Mesothelial cell of epicardium (in vitro differentiated cells): ENCODE results near the gene CDKL4. TPM values are rescaled to one million over a fixed set of nuclear protein-coding genes. Genes with fewer than 3 reads are reported as not detected.

ENCODE experiments used
- DNase-seq, 2 experiments: peaks; one replicate each; pipeline ENCODE4 v3.0.0; 2021; ENCODE audit warnings: low spot score in 2 of 2; ENCODE audit not compliant: unreplicated experiment in 2 of 2
- H3K27ac Mint-ChIP-seq: 2 replicates; pipeline ENCODE4 v1.8.0; 2021; ENCODE audit warnings: mixed read lengths
- H3K27me3 Mint-ChIP-seq: 2 replicates; pipeline ENCODE4 v1.8.0; 2021; ENCODE audit warnings: low read depth, mixed read lengths
- H3K36me3 Mint-ChIP-seq: 2 replicates; pipeline ENCODE4 v1.8.0; 2021; ENCODE audit warnings: mixed read lengths
- H3K4me1 Mint-ChIP-seq: 2 replicates; pipeline ENCODE4 v1.8.0; 2021; ENCODE audit warnings: mixed read lengths
- H3K4me3 Mint-ChIP-seq: 2 replicates; pipeline ENCODE4 v1.8.0; 2021; ENCODE audit warnings: mild to moderate bottlenecking, moderate library complexity, mixed read lengths
- H3K9me3 Mint-ChIP-seq: 2 replicates; pipeline ENCODE4 v1.8.0; 2021; ENCODE audit warnings: mixed read lengths
- CTCF ChIP-seq: fragments of 200-600 bp; sonication (generic); IDR thresholded peaks from one replicate; pipeline ENCODE4 v1.5.0; 2021; ENCODE audit warnings: antibody characterized with exemption; ENCODE audit not compliant: unreplicated experiment
- total RNA-seq: library from RNA; stranded (reverse); gene quantifications from 3 replicates; pipeline ENCODE4 v1.2.1, GENCODE V29; 2021

Gene CDKL4
- total RNA-seq, 1 donor from 2014 or later, result 1.5 TPM

- no peaks in the 10 kb centered on the region for H3K27me3 Mint-ChIP-seq
- no peaks in the 10 kb centered on the region for H3K4me1 Mint-ChIP-seq
- H3K9me3 Mint-ChIP-seq, result no peaks in the 10 kb centered on the region
- H3K27ac Mint-ChIP-seq, result no peak overlapping the region
- no peak overlapping the region for H3K4me3 Mint-ChIP-seq
- no peak for TF ChIP-seq CTCF
- no peaks in the 10 kb centered on the region for H3K36me3 Mint-ChIP-seq
- no peak for DNase-seq
These were observed 110.4 kb downstream of the CDKL4 start for GRCh38 chr2:39133215-39133851.

GRCh38 chr2:39128919-39129391, 114.8 kb downstream of the CDKL4 start:
- TF ChIP-seq CTCF, result no peak
- DNase-seq, result no peak
- no peaks in the 10 kb centered on the region for H3K36me3 Mint-ChIP-seq
- peaks cover 15% of the 10 kb centered on the region for H3K4me1 Mint-ChIP-seq
- H3K27me3 Mint-ChIP-seq, result no peaks in the 10 kb centered on the region
- H3K9me3 Mint-ChIP-seq, result no peaks in the 10 kb centered on the region
- no peak overlapping the region for H3K27ac Mint-ChIP-seq
- H3K4me3 Mint-ChIP-seq, result no peak overlapping the region

GRCh38 chr2:39127973-39128372, 115.8 kb downstream of the CDKL4 start:
- DNase-seq, result no peak
- no peak for TF ChIP-seq CTCF
- H3K4me1 Mint-ChIP-seq, result peaks cover 23% of the 10 kb centered on the region
- no peak overlapping the region for H3K27ac Mint-ChIP-seq
- H3K27me3 Mint-ChIP-seq, result no peaks in the 10 kb centered on the region
- H3K4me3 Mint-ChIP-seq, result no peak overlapping the region
- no peaks in the 10 kb centered on the region for H3K9me3 Mint-ChIP-seq
- H3K36me3 Mint-ChIP-seq, result no peaks in the 10 kb centered on the region

Other genes starting within 250 kb of the CDKL4 start
- 47.6 to 54.5 TPM (median 53.0 TPM) in 3 replicates for gene SOS1, start 122.9 kb downstream of the CDKL4 start, total RNA-seq
- 77.8 to 78.4 TPM (median 78.0 TPM) in 3 replicates for gene MAP4K3, start 193.3 kb upstream of the CDKL4 start, total RNA-seq